ENCODE measurements around the gene DLG1. TPM values are rescaled to one million over a fixed set of nuclear protein-coding genes. Genes with fewer than 3 reads are reported as not detected.

Gene DLG1
- polyA plus RNA-seq, 4 donors, result 25.5 to 68.9 (median 39.7) TPM

DNA sequence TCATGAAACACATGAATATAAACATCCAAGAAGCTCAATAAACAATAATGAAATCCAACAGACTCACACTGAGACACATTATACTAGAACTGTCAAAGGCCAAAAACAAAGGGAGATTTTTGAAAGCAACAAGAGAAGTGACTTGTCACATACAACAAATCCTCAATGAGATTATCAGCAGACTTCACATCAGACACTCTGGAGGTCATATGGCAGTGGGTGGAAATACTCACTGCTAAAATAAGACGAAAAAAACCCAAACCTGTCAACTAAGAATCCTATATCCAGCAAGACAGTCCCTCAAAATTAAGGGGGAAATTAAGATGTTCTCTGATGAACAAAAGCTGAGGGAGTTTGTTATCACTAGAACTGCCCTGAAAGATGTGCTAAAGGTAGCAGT lies 143.4 kb downstream of the DLG1 start:
- Histone ChIP-seq H3K4me3 (ENCODE audit: low read depth in 1 of 3, low read length in 3 of 3) (no peak overlapping the region), H3K27ac (ENCODE audit: low read depth in 1 of 3, low read length in 2 of 3) (no peak overlapping the region), H3K36me3 (ENCODE audit: control insufficient read depth in 3 of 3, insufficient read depth in 2 of 3, low read depth in 1 of 3, low read length in 3 of 3) (peaks cover 2 to 5% (median 4%) of the 10 kb centered on the region in 3 donors), H3K9me3 (ENCODE audit: control insufficient read depth in 2 of 2, insufficient read depth in 1 of 2, low read depth in 1 of 2, low read length in 1 of 2) (peaks cover 0 to 7% of the 10 kb centered on the region in 2 donors), H3K27me3 (ENCODE audit: control insufficient read depth in 3 of 3, insufficient read depth in 3 of 3, low read length in 3 of 3) (no peaks in the 10 kb centered on the region), H3K4me1 (ENCODE audit: control insufficient read depth in 3 of 3, insufficient read depth in 2 of 3, low read depth in 1 of 3, low read length in 2 of 3) (peaks cover 0 to 3% (median 0%) of the 10 kb centered on the region in 3 donors)
- WGBS, 3 donors, result 94 to 97% (median 97%) methylated on average over 1 of the region's 1 CpG
- FAIRE-seq (no peak), DNase-seq (peak in 1 of 2 donors; percentile 13)

DNA sequence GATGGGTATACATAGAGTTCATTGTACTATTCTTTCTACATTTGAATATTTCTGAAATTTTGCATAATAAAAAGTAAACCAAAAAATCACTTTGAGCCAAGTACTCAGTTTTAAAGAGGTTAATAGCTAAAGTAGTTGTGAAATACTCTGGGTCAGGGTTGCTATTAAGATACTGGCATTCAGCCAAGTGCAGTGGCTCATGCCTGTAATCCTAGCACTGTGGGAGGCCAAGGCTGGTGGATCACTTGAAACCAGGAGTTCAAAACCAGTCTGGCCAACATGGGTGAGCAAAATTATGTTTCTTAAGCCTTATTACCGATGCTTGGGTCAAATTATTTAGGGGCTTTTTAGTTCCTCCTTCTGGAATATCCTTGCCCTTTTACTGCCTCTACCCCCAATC lies 146.8 kb downstream of the DLG1 start:
- H3K4me3 ChIP-seq (ENCODE audit: low read depth in 1 of 3, low read length in 3 of 3), result no peak overlapping the region
- H3K9me3 ChIP-seq (ENCODE audit: control insufficient read depth in 2 of 2, insufficient read depth in 1 of 2, low read depth in 1 of 2, low read length in 1 of 2), result peaks cover 0 to 7% of the 10 kb centered on the region in 2 donors
- WGBS, 3 donors, result 68 to 89% (median 71%) methylated on average over 1 of the region's 1 CpG
- H3K27me3 ChIP-seq (ENCODE audit: control insufficient read depth in 3 of 3, insufficient read depth in 3 of 3, low read length in 3 of 3), result no peaks in the 10 kb centered on the region
- H3K36me3 ChIP-seq (ENCODE audit: control insufficient read depth in 3 of 3, insufficient read depth in 2 of 3, low read depth in 1 of 3, low read length in 3 of 3), result peaks cover 2 to 8% (median 2%) of the 10 kb centered on the region in 3 donors
- FAIRE-seq (no peak), DNase-seq (peak; percentile 64 to 70)
- peaks cover 0 to 3% (median 0%) of the 10 kb centered on the region in 3 donors for H3K4me1 ChIP-seq (ENCODE audit: control insufficient read depth in 3 of 3, insufficient read depth in 2 of 3, low read depth in 1 of 3, low read length in 2 of 3)
- H3K27ac ChIP-seq (ENCODE audit: low read depth in 1 of 3, low read length in 2 of 3), result peak overlapping the region in 1 of 3 donors; percentile 42

DNA sequence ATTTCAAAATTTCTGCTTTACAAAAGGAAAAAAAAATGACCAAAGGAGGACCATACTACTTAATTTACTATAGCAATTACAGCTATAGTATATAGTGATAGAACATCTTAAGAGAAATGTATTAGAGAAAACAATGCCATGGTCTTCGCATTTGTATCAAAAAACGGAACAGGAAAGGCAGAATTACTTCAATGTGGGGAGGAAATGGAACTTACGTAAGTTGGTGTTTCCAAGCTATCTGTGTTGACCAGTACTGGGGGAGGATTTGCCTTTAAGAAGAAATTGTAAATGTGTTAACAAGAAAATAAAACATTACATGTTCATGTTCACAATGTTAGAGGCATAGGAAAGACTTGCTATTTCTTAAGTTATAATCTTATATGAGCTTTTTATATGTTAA lies 148.9 kb downstream of the DLG1 start:
- peaks cover 0 to 4% (median 0%) of the 10 kb centered on the region in 3 donors for H3K36me3 ChIP-seq (ENCODE audit: control insufficient read depth in 3 of 3, insufficient read depth in 2 of 3, low read depth in 1 of 3, low read length in 3 of 3)
- H3K9me3 ChIP-seq (ENCODE audit: control insufficient read depth in 2 of 2, insufficient read depth in 1 of 2, low read depth in 1 of 2, low read length in 1 of 2), result no peaks in the 10 kb centered on the region
- WGBS, 3 donors, result 79 to 99% (median 94%) methylated on average over 3 of the region's 3 CpGs
- no peak for DNase-seq
- no peak overlapping the region for H3K27ac ChIP-seq (ENCODE audit: low read depth in 1 of 3, low read length in 2 of 3)
- no peaks in the 10 kb centered on the region for H3K27me3 ChIP-seq (ENCODE audit: control insufficient read depth in 3 of 3, insufficient read depth in 3 of 3, low read length in 3 of 3)
- no peak for FAIRE-seq
- peaks cover 0 to 3% (median 0%) of the 10 kb centered on the region in 3 donors for H3K4me1 ChIP-seq (ENCODE audit: control insufficient read depth in 3 of 3, insufficient read depth in 2 of 3, low read depth in 1 of 3, low read length in 2 of 3)
- no peak overlapping the region for H3K4me3 ChIP-seq (ENCODE audit: low read depth in 1 of 3, low read length in 3 of 3)

DNA sequence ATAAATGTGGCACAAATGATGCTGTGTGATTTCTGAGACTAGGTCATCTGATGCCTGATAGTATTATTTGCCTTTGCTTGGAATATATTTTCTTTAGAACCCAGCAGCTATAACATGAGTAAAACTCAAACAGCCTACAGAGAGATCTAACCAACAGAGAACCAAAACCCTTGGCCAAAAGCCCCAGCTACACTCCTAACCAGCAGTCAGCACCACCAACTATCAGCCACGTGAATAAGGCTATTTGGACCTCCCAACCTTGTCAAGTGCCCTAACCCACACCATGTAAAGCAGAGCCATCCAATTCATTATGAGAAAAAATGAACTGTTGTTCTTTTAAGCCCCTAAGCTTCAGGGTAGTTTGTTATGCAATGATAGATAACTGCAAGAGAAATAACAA lies 154.2 kb downstream of the DLG1 start:
- WGBS, 3 donors, result 75 to 89% (median 82%) methylated on average over 1 of the region's 1 CpG
- no peak for DNase-seq
- Histone ChIP-seq H3K9me3 (ENCODE audit: control insufficient read depth in 2 of 2, insufficient read depth in 1 of 2, low read depth in 1 of 2, low read length in 1 of 2) (no peaks in the 10 kb centered on the region), H3K27ac (ENCODE audit: low read depth in 1 of 3, low read length in 2 of 3) (no peak overlapping the region), H3K4me3 (ENCODE audit: low read depth in 1 of 3, low read length in 3 of 3) (no peak overlapping the region), H3K4me1 (ENCODE audit: control insufficient read depth in 3 of 3, insufficient read depth in 2 of 3, low read depth in 1 of 3, low read length in 2 of 3) (no peaks in the 10 kb centered on the region), H3K36me3 (ENCODE audit: control insufficient read depth in 3 of 3, insufficient read depth in 2 of 3, low read depth in 1 of 3, low read length in 3 of 3) (peaks cover 3 to 10% (median 5%) of the 10 kb centered on the region in 3 donors), H3K27me3 (ENCODE audit: control insufficient read depth in 3 of 3, insufficient read depth in 3 of 3, low read length in 3 of 3) (no peaks in the 10 kb centered on the region)
- no peak for FAIRE-seq

DNA sequence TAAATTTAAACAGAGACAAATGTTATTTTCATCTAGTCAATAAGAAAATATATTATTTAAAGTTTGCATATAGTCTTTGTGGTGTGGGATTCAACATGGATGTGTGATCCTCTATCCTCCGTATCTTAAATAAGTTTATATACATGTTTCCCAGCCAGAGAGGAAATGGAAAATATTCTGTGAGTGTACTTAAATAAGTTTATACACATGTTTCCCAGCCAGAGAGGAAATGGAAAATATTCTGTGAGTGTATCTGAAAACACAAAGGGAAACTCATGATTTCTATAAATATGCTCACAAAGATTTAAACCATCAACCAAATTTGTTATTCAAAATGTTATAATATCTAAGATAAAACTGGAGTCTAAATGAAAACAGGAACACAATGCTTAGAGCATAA lies 158.8 kb downstream of the DLG1 start:
- WGBS, 3 donors, result 81 to 96% (median 86%) methylated on average over 1 of the region's 1 CpG

DNA sequence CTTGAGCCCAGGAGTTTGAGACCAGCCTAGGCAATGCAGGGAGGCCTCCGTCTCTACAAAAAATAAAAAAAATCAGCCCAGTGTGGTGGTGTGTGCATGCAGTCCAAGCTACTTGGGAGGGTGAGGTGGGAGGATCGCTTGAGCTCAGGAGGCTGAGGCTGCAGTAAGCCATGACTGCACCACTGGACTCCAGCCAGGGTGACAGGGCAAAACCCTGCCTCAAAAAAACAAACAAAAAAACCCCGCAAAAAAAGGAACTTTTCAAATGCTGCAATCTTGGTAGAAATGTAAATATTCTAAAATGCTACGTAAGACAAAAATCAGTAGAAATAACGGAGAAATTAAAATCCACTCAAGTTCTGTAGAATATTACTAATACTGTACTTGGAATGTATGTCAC lies 160.7 kb downstream of the DLG1 start:
- Histone ChIP-seq H3K9me3 (ENCODE audit: control insufficient read depth in 2 of 2, insufficient read depth in 1 of 2, low read depth in 1 of 2, low read length in 1 of 2) (peaks cover 0 to 3% of the 10 kb centered on the region in 2 donors), H3K4me3 (ENCODE audit: low read depth in 1 of 3, low read length in 3 of 3) (no peak overlapping the region), H3K27ac (ENCODE audit: low read depth in 1 of 3, low read length in 2 of 3) (no peak overlapping the region), H3K36me3 (ENCODE audit: control insufficient read depth in 3 of 3, insufficient read depth in 2 of 3, low read depth in 1 of 3, low read length in 3 of 3) (peaks cover 11 to 22% (median 17%) of the 10 kb centered on the region in 3 donors), H3K4me1 (ENCODE audit: control insufficient read depth in 3 of 3, insufficient read depth in 2 of 3, low read depth in 1 of 3, low read length in 2 of 3) (no peaks in the 10 kb centered on the region), H3K27me3 (ENCODE audit: control insufficient read depth in 3 of 3, insufficient read depth in 3 of 3, low read length in 3 of 3) (no peaks in the 10 kb centered on the region)
- no peak for FAIRE-seq
- 95 to 96% (median 95%) methylated on average over 5 of the region's 5 CpGs for WGBS, 3 donors
- no peak for DNase-seq

More for the DNA sequence above, 158.8 kb downstream of the DLG1 start:
- Histone ChIP-seq H3K9me3 (ENCODE audit: control insufficient read depth in 2 of 2, insufficient read depth in 1 of 2, low read depth in 1 of 2, low read length in 1 of 2) (peaks cover 0 to 3% of the 10 kb centered on the region in 2 donors), H3K4me3 (ENCODE audit: low read depth in 1 of 3, low read length in 3 of 3) (no peak overlapping the region), H3K36me3 (ENCODE audit: control insufficient read depth in 3 of 3, insufficient read depth in 2 of 3, low read depth in 1 of 3, low read length in 3 of 3) (peaks cover 10 to 20% (median 16%) of the 10 kb centered on the region in 3 donors), H3K27me3 (ENCODE audit: control insufficient read depth in 3 of 3, insufficient read depth in 3 of 3, low read length in 3 of 3) (no peaks in the 10 kb centered on the region), H3K4me1 (ENCODE audit: control insufficient read depth in 3 of 3, insufficient read depth in 2 of 3, low read depth in 1 of 3, low read length in 2 of 3) (no peaks in the 10 kb centered on the region), H3K27ac (ENCODE audit: low read depth in 1 of 3, low read length in 2 of 3) (no peak overlapping the region)
- FAIRE-seq, result no peak
- DNase-seq, result no peak

DNA sequence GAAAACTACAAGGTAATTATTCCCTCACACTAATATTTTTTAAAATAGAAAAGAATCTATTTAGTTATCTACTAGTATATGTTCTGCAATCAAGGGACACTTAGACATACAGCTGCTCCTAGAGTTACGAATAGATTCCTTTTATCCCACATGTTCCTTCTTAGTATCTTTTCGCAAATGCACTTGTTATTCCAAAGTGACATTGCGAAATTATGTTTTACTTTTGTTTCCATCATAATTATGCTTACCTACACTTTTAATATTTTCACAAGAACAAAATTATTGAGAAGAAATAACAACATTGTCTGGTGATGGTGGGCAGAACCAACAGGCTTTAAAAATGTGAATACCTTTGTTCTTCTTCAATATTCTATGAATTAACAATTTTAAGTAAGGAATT lies 161.7 kb downstream of the DLG1 start:
- DNase-seq, result no peak
- no peak overlapping the region for H3K4me3 ChIP-seq (ENCODE audit: low read depth in 1 of 3, low read length in 3 of 3)
- H3K9me3 ChIP-seq (ENCODE audit: control insufficient read depth in 2 of 2, insufficient read depth in 1 of 2, low read depth in 1 of 2, low read length in 1 of 2), result peaks cover 0 to 3% of the 10 kb centered on the region in 2 donors
- H3K36me3 ChIP-seq (ENCODE audit: control insufficient read depth in 3 of 3, insufficient read depth in 2 of 3, low read depth in 1 of 3, low read length in 3 of 3), result peaks cover 11 to 21% (median 18%) of the 10 kb centered on the region in 3 donors
- no peak for FAIRE-seq
- no peak overlapping the region for H3K27ac ChIP-seq (ENCODE audit: low read depth in 1 of 3, low read length in 2 of 3)
- no peaks in the 10 kb centered on the region for H3K4me1 ChIP-seq (ENCODE audit: control insufficient read depth in 3 of 3, insufficient read depth in 2 of 3, low read depth in 1 of 3, low read length in 2 of 3)
- H3K27me3 ChIP-seq (ENCODE audit: control insufficient read depth in 3 of 3, insufficient read depth in 3 of 3, low read length in 3 of 3), result no peaks in the 10 kb centered on the region
- WGBS, 3 donors, result 98 to 99% (median 98%) methylated on average over 3 of the region's 3 CpGs

DNA sequence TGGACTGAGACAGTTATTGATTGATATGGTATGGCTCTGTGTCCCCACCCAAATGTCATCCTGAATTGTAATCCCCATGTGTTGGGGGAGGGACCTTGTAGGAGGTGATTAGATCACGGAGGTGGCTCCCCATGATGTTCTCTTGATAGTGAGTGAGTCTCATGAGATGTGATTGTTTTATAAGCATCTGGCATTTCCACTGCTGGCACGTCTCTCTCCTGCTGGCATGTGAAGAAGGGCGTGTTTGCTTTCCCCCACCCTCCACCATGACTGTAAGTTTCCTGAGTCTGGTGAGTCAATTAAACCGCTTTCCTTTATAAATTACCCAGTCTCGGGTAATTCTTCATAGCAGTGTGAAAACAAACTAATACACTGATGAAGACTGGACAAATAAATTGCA lies 163.2 kb downstream of the DLG1 start:
- Histone ChIP-seq H3K4me1 (ENCODE audit: control insufficient read depth in 3 of 3, insufficient read depth in 2 of 3, low read depth in 1 of 3, low read length in 2 of 3) (no peaks in the 10 kb centered on the region), H3K36me3 (ENCODE audit: control insufficient read depth in 3 of 3, insufficient read depth in 2 of 3, low read depth in 1 of 3, low read length in 3 of 3) (peaks cover 9 to 19% (median 18%) of the 10 kb centered on the region in 3 donors)
- no peak for FAIRE-seq

DNA sequence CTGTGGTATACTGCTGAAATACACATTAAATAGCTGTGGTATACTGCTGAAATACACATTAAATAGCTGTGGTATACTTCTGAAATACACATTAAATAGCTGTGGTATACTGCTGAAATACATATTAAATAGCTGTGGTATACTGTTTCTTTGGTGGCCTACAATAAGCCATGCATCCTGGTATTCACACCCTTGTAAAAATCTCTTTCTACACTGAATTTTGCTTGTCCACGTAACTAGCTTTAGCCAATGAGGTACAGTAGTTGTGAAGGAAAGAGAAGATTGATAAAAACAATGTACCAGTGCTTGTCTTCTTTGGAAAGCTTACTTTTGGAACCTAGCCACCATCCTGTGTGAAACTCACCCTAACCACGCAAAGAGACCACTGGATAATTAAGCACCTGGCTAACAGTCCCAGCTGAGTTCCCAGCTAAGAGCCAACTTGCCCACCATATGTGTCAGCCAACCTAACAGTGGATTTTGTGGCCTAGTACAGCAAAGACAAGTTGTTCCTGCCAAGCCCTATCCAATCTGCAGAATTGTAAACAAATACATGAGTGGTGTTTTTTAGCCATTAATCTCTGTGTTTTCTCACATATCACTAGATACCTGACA lies 165.4 kb downstream of the DLG1 start:
- H3K27me3 ChIP-seq (ENCODE audit: control insufficient read depth in 3 of 3, insufficient read depth in 3 of 3, low read length in 3 of 3), result no peaks in the 10 kb centered on the region
- no peak overlapping the region for H3K4me3 ChIP-seq (ENCODE audit: low read depth in 1 of 3, low read length in 3 of 3)
- no peak for DNase-seq
- 95 to 100% (median 96%) methylated on average over 2 of the region's 2 CpGs for WGBS, 3 donors
- FAIRE-seq, result no peak
- peaks cover 11 to 19% (median 17%) of the 10 kb centered on the region in 3 donors for H3K36me3 ChIP-seq (ENCODE audit: control insufficient read depth in 3 of 3, insufficient read depth in 2 of 3, low read depth in 1 of 3, low read length in 3 of 3)
- no peak overlapping the region for H3K27ac ChIP-seq (ENCODE audit: low read depth in 1 of 3, low read length in 2 of 3)
- H3K9me3 ChIP-seq (ENCODE audit: control insufficient read depth in 2 of 2, insufficient read depth in 1 of 2, low read depth in 1 of 2, low read length in 1 of 2), result peaks cover 0 to 3% of the 10 kb centered on the region in 2 donors
- no peaks in the 10 kb centered on the region for H3K4me1 ChIP-seq (ENCODE audit: control insufficient read depth in 3 of 3, insufficient read depth in 2 of 3, low read depth in 1 of 3, low read length in 2 of 3)

More for the DNA sequence above, 163.2 kb downstream of the DLG1 start:
- DNase-seq, result no peak
- Histone ChIP-seq H3K27me3 (ENCODE audit: control insufficient read depth in 3 of 3, insufficient read depth in 3 of 3, low read length in 3 of 3) (no peaks in the 10 kb centered on the region), H3K27ac (ENCODE audit: low read depth in 1 of 3, low read length in 2 of 3) (no peak overlapping the region), H3K4me3 (ENCODE audit: low read depth in 1 of 3, low read length in 3 of 3) (no peak overlapping the region), H3K9me3 (ENCODE audit: control insufficient read depth in 2 of 2, insufficient read depth in 1 of 2, low read depth in 1 of 2, low read length in 1 of 2) (peaks cover 0 to 3% of the 10 kb centered on the region in 2 donors)
- WGBS, 3 donors, result 93 to 96% (median 94%) methylated on average over 5 of the region's 5 CpGs

All from small intestine (tissue), 7 donors.